H1 (cell line): ENCODE data around the gene WDR45. TPM values are rescaled to one million over a fixed set of nuclear protein-coding genes. Genes with fewer than 3 reads are reported as not detected.

Source experiments
- CTCF ChIA-PET: fragments of 300-600 bp; sonication (Branson Sonifier 250); formaldehyde crosslinking; loops from one replicate; lab custom pipeline; 2021; ENCODE audit not compliant: partially characterized antibody; lab: Charles Lee
- POLR2A ChIA-PET: fragments of 300-600 bp; sonication (Branson Sonifier 250); formaldehyde crosslinking; loops from one replicate; lab custom pipeline; 2021; ENCODE audit warnings: inconsistent platforms; ENCODE audit not compliant: partially characterized antibody; lab: Charles Lee
- DNase-seq, 2 experiments: peaks; one replicate each; pipeline versions ENCODE4 v3.0.0 to v3.0.0-alpha.2; 2010 to 2022; ENCODE audit warnings: low spot score in 2 of 2, low read depth in 1 of 2, mixed read lengths in 1 of 2
- FAIRE-seq: peaks from 2 replicates; lab custom pipeline; 2011; peaks lifted over from hg19 to GRCh38; lab: Jason Lieb, UNC
- H2AFZ ChIP-seq: 2 replicates; pipeline ENCODE4 v1.8.1; 2012; ENCODE audit warnings: low read length, inconsistent platforms
- H2AK5ac ChIP-seq: 2 replicates; pipeline ENCODE4 v1.6.1; 2013; ENCODE audit warnings: low read depth, low read length
- H2BK120ac ChIP-seq: replicated peaks from 2 replicates; pipeline ENCODE3; 2013; ENCODE audit warnings: low read depth, low read length, inconsistent platforms
- H2BK12ac ChIP-seq: 2 replicates; pipeline ENCODE4 v1.6.1; 2013; ENCODE audit warnings: low read depth, low read length
- H2BK15ac ChIP-seq: 2 replicates; pipeline ENCODE4 v1.6.1; 2013; ENCODE audit warnings: low read length
- H2BK20ac ChIP-seq: 2 replicates; pipeline ENCODE4 v1.6.1; 2013; ENCODE audit warnings: low read length
- H2BK5ac ChIP-seq: 2 replicates; pipeline ENCODE4 v1.6.1; 2013; ENCODE audit warnings: low read depth, low read length
- H3K14ac ChIP-seq: 2 replicates; pipeline ENCODE4 v1.6.1; 2013; ENCODE audit warnings: inconsistent platforms; ENCODE audit not compliant: insufficient read length
- H3K18ac ChIP-seq: 2 replicates; pipeline ENCODE4 v1.6.1; 2013; ENCODE audit warnings: low read length; ENCODE audit errors: extremely low read depth
- H3K23ac ChIP-seq: 2 replicates; pipeline ENCODE4 v1.6.1; 2013; ENCODE audit warnings: inconsistent platforms; ENCODE audit not compliant: insufficient read length
- H3K23me2 ChIP-seq: 2 replicates; pipeline ENCODE4 v1.6.1; 2013; ENCODE audit warnings: low read depth, low read length
- H3K27ac ChIP-seq: 2 replicates; pipeline ENCODE4 v1.6.1; 2011; ENCODE audit warnings: low read depth, low read length, inconsistent platforms
- H3K27me3 ChIP-seq, 4 experiments: replicated peaks in 1 of 4; 1 replicate in 1 of 4; 2 replicates in 3 of 4; pipeline versions ENCODE4 v1.6.1 to v1.8.1; 2011 to 2013; ENCODE audit warnings: low read length in 3 of 4, mild to moderate bottlenecking in 3 of 4, inconsistent platforms in 2 of 4, mixed read lengths in 2 of 4, moderate library complexity in 1 of 4; ENCODE audit not compliant: control insufficient read depth in 3 of 4, insufficient read depth in 3 of 4; ENCODE audit errors: extremely low read depth in 1 of 4
- H3K36me3 ChIP-seq, 4 experiments: 2 replicates each; pipeline versions ENCODE4 v1.6.1 to v1.8.1; 2011 to 2013; ENCODE audit warnings: mild to moderate bottlenecking in 4 of 4, low read length in 3 of 4, moderate library complexity in 2 of 4, control low read depth in 1 of 4, inconsistent platforms in 1 of 4; ENCODE audit not compliant: insufficient read depth in 4 of 4, control insufficient read depth in 2 of 4
- H3K4ac ChIP-seq: replicated peaks from 2 replicates; pipeline ENCODE3; 2013; ENCODE audit warnings: low read length, low read depth, mixed read lengths, inconsistent platforms; ENCODE audit not compliant: insufficient read length
- H3K4me1 ChIP-seq, 4 experiments: replicated peaks in 1 of 4; 1 replicate in 1 of 4; 2 replicates in 3 of 4; pipeline versions ENCODE4 v1.6.1 to v1.8.1; 2011 to 2013; ENCODE audit warnings: low read length in 3 of 4, inconsistent platforms in 2 of 4, mixed read lengths in 1 of 4; ENCODE audit not compliant: insufficient read depth in 4 of 4, control insufficient read depth in 3 of 4
- H3K4me2 ChIP-seq, 2 experiments: 2 replicates each; pipeline versions ENCODE4 v1.6.1 to v1.8.1; 2011 to 2013; ENCODE audit warnings: low read depth in 2 of 2, low read length in 2 of 2, control low read depth in 1 of 2, inconsistent platforms in 1 of 2, mild to moderate bottlenecking in 1 of 2; ENCODE audit not compliant: insufficient read depth in 1 of 2
- H3K4me3 ChIP-seq, 4 experiments: fragments of 200-600, 300-600 bp in 1 of 4; sonication (generic), shearing (Covaris generic), sonication (Bioruptor Twin) in 1 of 4; 2 replicates each; pipeline versions ENCODE4 v1.5.1 to v1.8.1; 2011 to 2016; ENCODE audit warnings: low read length in 4 of 4, low read depth in 3 of 4, control low read depth in 2 of 4, inconsistent platforms in 2 of 4, mild to moderate bottlenecking in 2 of 4, mixed read lengths in 1 of 4, moderate library complexity in 1 of 4; ENCODE audit not compliant: insufficient read depth in 2 of 4; ENCODE audit errors: extremely low read depth in 1 of 4
- H3K56ac ChIP-seq: replicated peaks from 2 replicates; pipeline ENCODE3; 2013; ENCODE audit warnings: low read depth, mild to moderate bottlenecking, mixed read lengths, low read length, inconsistent platforms; ENCODE audit not compliant: insufficient read length
- H3K79me1 ChIP-seq: 2 replicates; pipeline ENCODE4 v1.6.1; 2013; ENCODE audit warnings: low read depth, low read length, control low read depth
- H3K79me2 ChIP-seq, 2 experiments: 2 replicates each; pipeline versions ENCODE4 v1.6.1 to v1.8.1; 2012 to 2013; ENCODE audit warnings: low read length in 2 of 2, mild to moderate bottlenecking in 2 of 2, inconsistent platforms in 1 of 2; ENCODE audit not compliant: insufficient read depth in 2 of 2, control insufficient read depth in 1 of 2
- H3K9ac ChIP-seq, 4 experiments: replicated peaks in 1 of 4; 1 replicate in 1 of 4; 2 replicates in 3 of 4; pipeline versions ENCODE4 v1.6.1 to v1.8.1; 2011 to 2013; ENCODE audit warnings: low read depth in 3 of 4, low read length in 3 of 4, control low read depth in 2 of 4, mild to moderate bottlenecking in 2 of 4, moderate library complexity in 2 of 4, inconsistent platforms in 1 of 4; ENCODE audit errors: extremely low read depth in 1 of 4
- H3K9me3 ChIP-seq, 2 experiments: 2 replicates each; pipeline versions ENCODE4 v1.6.1 to v1.8.1; 2012 to 2013; ENCODE audit warnings: mild to moderate bottlenecking in 2 of 2, moderate library complexity in 2 of 2, control low read depth in 1 of 2, inconsistent platforms in 1 of 2, low read depth in 1 of 2, low read length in 1 of 2, mixed read lengths in 1 of 2; ENCODE audit not compliant: insufficient read depth in 2 of 2
- H4K20me1 ChIP-seq, 2 experiments: replicated peaks in 1 of 2; 2 replicates each; pipeline versions ENCODE3 to v1.8.1; 2011 to 2013; ENCODE audit warnings: inconsistent platforms in 2 of 2, low read length in 2 of 2, mild to moderate bottlenecking in 1 of 2; ENCODE audit not compliant: insufficient read depth in 2 of 2, control insufficient read depth in 1 of 2
- H4K5ac ChIP-seq: 2 replicates; pipeline ENCODE4 v1.6.1; 2013; ENCODE audit warnings: low read length, low read depth, mixed read lengths, inconsistent platforms; ENCODE audit not compliant: insufficient read length
- H4K8ac ChIP-seq: 2 replicates; pipeline ENCODE4 v1.8.0; 2013; ENCODE audit warnings: mild to moderate bottlenecking, moderate library complexity, low read length, inconsistent platforms; ENCODE audit not compliant: insufficient read depth; ENCODE audit errors: extremely low read depth
- H4K91ac ChIP-seq: replicated peaks from 2 replicates; pipeline ENCODE3; 2013; ENCODE audit warnings: low read length, mixed read lengths, inconsistent platforms; ENCODE audit not compliant: insufficient read length
- ASH2L ChIP-seq: fragments of 200-600, 300-600 bp; sonication (generic); IDR thresholded peaks from one replicate; pipeline ENCODE4 v1.7.1; 2017; ENCODE audit warnings: low read length
- BRCA1 ChIP-seq: IDR thresholded peaks from 2 replicates; pipeline ENCODE4 v1.6.1; 2012; ENCODE audit warnings: low read depth, low read length, improper control_type of control experiment
- CBX5 ChIP-seq: fragments of 300-800, 300-1000 bp; sonication (generic); IDR thresholded peaks from 2 replicates; pipeline ENCODE4 v1.7.1; 2016; ENCODE audit warnings: antibody characterized with exemption, low read length, low read depth
- CTCF ChIP-seq, 3 experiments: IDR thresholded peaks; 1 replicate in 2 of 3; 2 replicates in 1 of 3; pipeline versions ENCODE4 v1.5.1 to v1.6.1; 2011; ENCODE audit warnings: low read length in 3 of 3, mild to moderate bottlenecking in 3 of 3, inconsistent platforms in 2 of 3, low read depth in 1 of 3, moderate library complexity in 1 of 3; ENCODE audit not compliant: insufficient read depth in 1 of 3; ENCODE audit errors: control extremely low read depth in 1 of 3
- POLR2A ChIP-seq, 2 experiments: IDR thresholded peaks; 1 replicate in 1 of 2; 2 replicates in 1 of 2; pipeline ENCODE4 v1.6.1; 2011; ENCODE audit warnings: low read depth in 2 of 2, low read length in 2 of 2, mild to moderate bottlenecking in 2 of 2; ENCODE audit errors: control extremely low read depth in 1 of 2
- POLR2AphosphoS5 ChIP-seq: IDR thresholded peaks from 2 replicates; pipeline ENCODE4 v1.6.1; 2011; ENCODE audit warnings: low read depth, low read length
- RAD21 ChIP-seq, 2 experiments: IDR thresholded peaks in 1 of 2; conservative IDR thresholded peaks in 1 of 2; 2 replicates each; pipeline ENCODE4 v1.6.1; 2011; ENCODE audit warnings: low read depth in 2 of 2, low read length in 2 of 2, improper control_type of control experiment in 1 of 2, inconsistent platforms in 1 of 2, mild to moderate bottlenecking in 1 of 2, moderate library complexity in 1 of 2
- SAP30 ChIP-seq: fragments of 300-600 bp; sonication (generic); IDR thresholded peaks from 2 replicates; pipeline ENCODE4 v1.7.1; 2012; ENCODE audit warnings: low read length, moderate library complexity, mild to moderate bottlenecking, inconsistent platforms; ENCODE audit not compliant: insufficient read depth, insufficient replicate concordance
- TAF1 ChIP-seq: IDR thresholded peaks from 2 replicates; pipeline ENCODE4 v1.6.1; 2011; ENCODE audit warnings: mild to moderate bottlenecking, low read depth, low read length
- TCF12 ChIP-seq: IDR thresholded peaks from 2 replicates; pipeline ENCODE4 v1.6.1; 2011; ENCODE audit warnings: low read depth, mild to moderate bottlenecking, low read length
- WGBS, 2 experiments: shearing (Covaris generic) in 1 of 2; methylation state at CpG; one replicate each; pipeline versions ENCODE4 v1.1.6 to v1.1.7; 2013 to 2015; ENCODE audit warnings: low lambda C conversion rate in 2 of 2, mixed read lengths in 2 of 2, inconsistent platforms in 1 of 2, low coverage in 1 of 2, missing lambda C conversion rate in 1 of 2; ENCODE audit not compliant: insufficient replicate concordance in 2 of 2, insufficient coverage in 1 of 2, insufficient read length in 1 of 2; ENCODE audit errors: extremely low coverage in 1 of 2, missing lambda C conversion rate in 1 of 2; 5-methylcytosine and 5-hydroxymethylcytosine counted together
- polyA plus RNA-seq, 7 experiments: library from polyadenylated mRNA; depleted of rRNA in 3 of 7; stranded (reverse) in 5 of 7; unstranded in 2 of 7; fragments of >200 nt in 5 of 7; fragments of 200-250 nt in 2 of 7; gene quantifications; 1 replicate in 5 of 7; 2 replicates in 1 of 7; 4 replicates in 1 of 7; pipeline versions ENCODE4 v1.2.1 to v1.2.3, GENCODE V29; 2011 to 2013; ENCODE audit warnings: missing spikeins in 2 of 7, mixed read lengths in 2 of 7
- total RNA-seq: library from RNA; stranded (reverse); fragmentation: NEBNext Ultra II Directional; extraction: Animal tissue kit (Norgen Biotek cat#: 25700); gene quantifications from 2 replicates; pipeline ENCODE4 v1.2.1, GENCODE V29; 2021

Gene WDR45
- total and polyA plus RNA-seq, 2 of the 8 experiments (the other 6 are each of a cell fraction or from before 2014, with no cell fraction given) = 27.9 to 49.7 TPM

- TF ChIP-seq TCF12 = no peak
- TF ChIP-seq RAD21 (IDR thresholded peaks at IDR 0.05 in 1 of 2, conservative IDR thresholded peaks at IDR 0.05 in 1 of 2; ENCODE audit: low read depth in 2 of 2, low read length in 2 of 2) = no peak
- TF ChIP-seq SAP30 = no peak
- TF ChIP-seq ASH2L = no peak
- no peak for TF ChIP-seq POLR2AphosphoS5
- no peak for TF ChIP-seq CBX5
- TF ChIP-seq POLR2A (IDR thresholded peaks at IDR 0.05; ENCODE audit: control extremely low read depth in 1 of 2, low read depth in 2 of 2, low read length in 2 of 2) = no peak
- no peak for TF ChIP-seq CTCF (IDR thresholded peaks at IDR 0.05; ENCODE audit: control extremely low read depth in 1 of 3, insufficient read depth in 1 of 3, low read depth in 1 of 3, low read length in 3 of 3)
- no peak for TF ChIP-seq TAF1
- no peak for TF ChIP-seq BRCA1
- Histone ChIP-seq H2AFZ (no peak overlapping the region), H2BK20ac (no peak overlapping the region), H4K91ac (no peak overlapping the region), H3K27ac (no peak overlapping the region), H3K27me3 (no peaks in the 10 kb centered on the region), H3K36me3 (no peaks in the 10 kb centered on the region; a peak in 2 of 8 replicates), H3K14ac (no peak overlapping the region), H3K4ac (no peak overlapping the region), H4K8ac (no peak overlapping the region), H3K4me2 (no peak overlapping the region), H3K23ac (no peak overlapping the region), H3K79me2 (no peaks in the 10 kb centered on the region), H3K56ac (no peak overlapping the region), H2BK120ac (no peak overlapping the region), H3K18ac (no peak overlapping the region), H4K20me1 (no peaks in the 10 kb centered on the region), H4K5ac (no peak overlapping the region), H3K9me3 (no peaks in the 10 kb centered on the region), H2BK15ac (no peak overlapping the region), H2BK5ac (no peak overlapping the region), H3K9ac (no peak overlapping the region; a peak in 1 of 7 replicates), H3K4me1 (peaks cover 0 to 7% (median 4%) of the 10 kb centered on the region in 4 experiments; a peak in 5 of 7 replicates), H3K4me3 (no peak overlapping the region), H3K79me1 (no peaks in the 10 kb centered on the region), H3K23me2 (no peaks in the 10 kb centered on the region), H2AK5ac (no peak overlapping the region), H2BK12ac (no peak overlapping the region)
- 84% methylated on average over 4 of the region's 4 CpGs; no CpG with 5 or more reads in 1 of the 2 experiments for WGBS, 2 experiments
- DNase-seq = no peak
- ChIA-PET CTCF (no interaction called here), POLR2A (interaction anchor here (1.1 to 1.5 kb wide), 2 partner anchors 10 to 220 kb away, joined by 3 to 6 read pairs; no protein-coding TSS in a partner anchor)
- FAIRE-seq = no peak
Measured at GRCh38 chrX:49070988-49071387, 8.7 kb downstream of the WDR45 start.
